Body of pancreas (tissue), 4 donors: ENCODE data around the gene SHFL. TPM values are rescaled to one million over a fixed set of nuclear protein-coding genes. Genes with fewer than 3 reads are reported as not detected.

Experiments used
- ATAC-seq: fragments of 150-250 bp; one replicate; pipeline ENCODE4 v1.9.1; 2016
- DNase-seq, 4 donors: peaks; one replicate each; pipeline ENCODE4 v3.0.0-alpha.2; 2019
- H3K27ac ChIP-seq, 4 donors: fragments of 200-600 bp; sonication (generic); 1 replicate in 3 of 4; 2 replicates in 1 of 4; pipeline versions ENCODE4 v1.5.1 to v1.6.1; 2016 to 2019; ENCODE audit warnings: mild to moderate bottlenecking in 1 of 4, mixed read lengths in 1 of 4, moderate library complexity in 1 of 4
- H3K27me3 ChIP-seq, 2 donors: fragments of 200-600 bp; sonication (generic); one replicate each; pipeline ENCODE4 v1.6.0; 2016; ENCODE audit warnings: mild to moderate bottlenecking in 1 of 2
- H3K36me3 ChIP-seq, 2 donors: fragments of 200-600 bp; sonication (generic); replicated peaks in 1 of 2; 2 replicates each; pipeline ENCODE4 v1.5.1; 2016; ENCODE audit warnings: low read depth in 2 of 2; ENCODE audit not compliant: insufficient read depth in 1 of 2
- H3K4me1 ChIP-seq: fragments of 200-600 bp; sonication (generic); one replicate; pipeline ENCODE4 v1.6.0; 2016
- H3K4me3 ChIP-seq, 2 donors: fragments of 200-600 bp; sonication (generic); 1 replicate in 1 of 2; 2 replicates in 1 of 2; pipeline ENCODE4 v1.5.1; 2016 to 2019
- H3K9me3 ChIP-seq, 3 donors: fragments of 200-600 bp; sonication (generic); 1 replicate in 2 of 3; 2 replicates in 1 of 3; pipeline ENCODE4 v1.5.1; 2016
- POLR2A ChIP-seq, 3 donors: fragments of 450-650 bp; IDR thresholded peaks; one replicate each; pipeline ENCODE4 v1.6.1; 2016; ENCODE audit warnings: antibody characterized with exemption in 3 of 3, mild to moderate bottlenecking in 2 of 3
- WGBS, 2 donors: methylation state at CpG; one replicate each; pipeline ENCODE4 v1.1.5; 2017; 5-methylcytosine and 5-hydroxymethylcytosine counted together
- intact Hi-C: fragments of 100-400 bp; cut with DNase I; formaldehyde crosslinking; loops from one replicate; pipeline ENCODE4 v1.15.1; 2023
- total RNA-seq, 2 donors: library from RNA; depleted of rRNA; stranded (reverse); fragments of >200 nt; gene quantifications; one replicate each; pipeline ENCODE4 v1.1.0, GENCODE V29; 2016
- TF ChIP-seq, protein P1 (sequence below), 7 experiments: fragments of 450-650 bp in 4 of 7; fragments of 200-600 bp in 3 of 7; sonication (generic) in 3 of 7; IDR thresholded peaks; one replicate each; pipeline ENCODE4 v1.5.1; 2016 to 2019; ENCODE audit warnings: antibody characterized with exemption in 7 of 7

The SHFL gene
- total RNA-seq, 2 donors from 2014 or later = 19.1 to 21.0 TPM

DNA sequence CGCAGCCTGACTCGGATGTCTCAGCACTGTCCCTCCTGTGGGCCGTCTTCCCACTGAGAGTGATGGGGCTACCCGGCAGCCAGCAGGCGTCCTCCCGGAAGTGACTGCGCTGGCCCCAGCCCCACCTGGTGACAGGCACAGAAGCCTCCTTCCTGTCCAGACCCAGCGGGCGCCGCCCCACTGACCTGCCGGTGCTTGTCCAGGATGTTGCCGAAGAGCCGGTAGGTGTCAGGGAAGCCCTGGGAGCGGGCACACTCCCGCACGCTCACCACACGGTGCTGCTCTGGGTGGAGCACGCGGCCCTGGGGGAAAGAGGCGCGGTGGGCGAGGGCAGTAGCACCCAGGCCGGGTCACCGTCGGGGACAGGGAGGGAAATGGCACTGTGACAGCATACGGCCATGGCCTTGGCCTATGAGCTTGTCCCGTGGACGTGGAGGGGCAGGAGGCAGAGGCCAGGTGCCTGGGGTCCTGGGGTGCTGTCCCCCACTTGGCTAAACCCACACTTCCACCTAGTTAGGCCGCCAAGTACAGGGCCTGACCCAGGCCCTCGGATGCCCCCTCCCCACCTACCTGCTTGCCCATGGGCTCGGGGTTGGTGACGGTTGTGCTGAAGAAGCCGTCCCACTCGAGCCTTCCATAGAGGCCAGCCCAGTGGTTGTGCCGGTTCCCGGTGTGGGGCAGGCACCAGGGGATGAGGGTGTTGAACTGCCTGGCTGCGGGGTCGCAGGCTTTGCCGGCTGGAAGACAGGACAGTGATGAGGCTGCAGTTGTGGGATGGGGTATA, 49.6 kb downstream of the SHFL start:
- H3K27ac ChIP-seq = no peak overlapping the region
- no peak for DNase-seq
- H3K9me3 ChIP-seq = no peaks in the 10 kb centered on the region
- no peak for ATAC-seq
- no peaks in the 10 kb centered on the region for H3K27me3 ChIP-seq
- no peaks in the 10 kb centered on the region for H3K4me1 ChIP-seq
- H3K4me3 ChIP-seq = no peak overlapping the region
- WGBS, 2 donors = 90 to 94% methylated on average over 19 to 32 of the region's 39 CpGs
- intact Hi-C loops = no loop called here
- TF ChIP-seq POLR2A (IDR thresholded peaks at IDR 0.05) = no peak
- TF ChIP-seq, protein P1, sequence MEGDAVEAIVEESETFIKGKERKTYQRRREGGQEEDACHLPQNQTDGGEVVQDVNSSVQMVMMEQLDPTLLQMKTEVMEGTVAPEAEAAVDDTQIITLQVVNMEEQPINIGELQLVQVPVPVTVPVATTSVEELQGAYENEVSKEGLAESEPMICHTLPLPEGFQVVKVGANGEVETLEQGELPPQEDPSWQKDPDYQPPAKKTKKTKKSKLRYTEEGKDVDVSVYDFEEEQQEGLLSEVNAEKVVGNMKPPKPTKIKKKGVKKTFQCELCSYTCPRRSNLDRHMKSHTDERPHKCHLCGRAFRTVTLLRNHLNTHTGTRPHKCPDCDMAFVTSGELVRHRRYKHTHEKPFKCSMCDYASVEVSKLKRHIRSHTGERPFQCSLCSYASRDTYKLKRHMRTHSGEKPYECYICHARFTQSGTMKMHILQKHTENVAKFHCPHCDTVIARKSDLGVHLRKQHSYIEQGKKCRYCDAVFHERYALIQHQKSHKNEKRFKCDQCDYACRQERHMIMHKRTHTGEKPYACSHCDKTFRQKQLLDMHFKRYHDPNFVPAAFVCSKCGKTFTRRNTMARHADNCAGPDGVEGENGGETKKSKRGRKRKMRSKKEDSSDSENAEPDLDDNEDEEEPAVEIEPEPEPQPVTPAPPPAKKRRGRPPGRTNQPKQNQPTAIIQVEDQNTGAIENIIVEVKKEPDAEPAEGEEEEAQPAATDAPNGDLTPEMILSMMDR (IDR thresholded peaks at IDR 0.05) = no peak
- H3K36me3 ChIP-seq = peaks cover 0 to 13% of the 10 kb centered on the region in 2 donors

DNA sequence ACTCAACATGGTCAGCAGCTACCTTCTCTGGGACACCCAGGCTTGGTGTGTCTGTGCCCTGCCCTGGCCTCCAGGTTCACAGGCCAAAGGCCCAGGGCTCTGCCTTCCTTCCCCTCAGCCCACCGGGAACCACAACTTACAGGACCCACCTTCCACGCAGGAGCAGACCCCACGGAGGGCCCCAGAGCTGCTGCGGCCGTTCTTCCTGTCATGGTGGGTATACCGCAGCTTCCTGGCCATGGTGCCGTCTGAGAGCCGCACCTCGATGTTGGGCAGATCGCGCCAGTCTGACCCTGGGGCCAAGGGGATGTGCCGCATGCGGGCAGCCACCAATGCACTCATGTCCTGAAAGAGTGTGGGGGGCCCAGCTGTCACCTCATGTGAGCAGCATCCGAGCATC, 50.8 kb downstream of the SHFL start:
- Histone ChIP-seq H3K27me3 (no peaks in the 10 kb centered on the region), H3K27ac (no peak overlapping the region), H3K4me1 (no peaks in the 10 kb centered on the region), H3K36me3 (peaks cover 0 to 19% of the 10 kb centered on the region in 2 donors), H3K4me3 (no peak overlapping the region), H3K9me3 (no peaks in the 10 kb centered on the region)
- 92% methylated on average over 6 to 14 of the region's 14 CpGs for WGBS, 2 donors
- DNase-seq = no peak
- TF ChIP-seq, protein P1 (IDR thresholded peaks at IDR 0.05) = no peak
- TF ChIP-seq POLR2A (IDR thresholded peaks at IDR 0.05) = no peak
- ATAC-seq = no peak
- intact Hi-C loops = no loop called here

DNA sequence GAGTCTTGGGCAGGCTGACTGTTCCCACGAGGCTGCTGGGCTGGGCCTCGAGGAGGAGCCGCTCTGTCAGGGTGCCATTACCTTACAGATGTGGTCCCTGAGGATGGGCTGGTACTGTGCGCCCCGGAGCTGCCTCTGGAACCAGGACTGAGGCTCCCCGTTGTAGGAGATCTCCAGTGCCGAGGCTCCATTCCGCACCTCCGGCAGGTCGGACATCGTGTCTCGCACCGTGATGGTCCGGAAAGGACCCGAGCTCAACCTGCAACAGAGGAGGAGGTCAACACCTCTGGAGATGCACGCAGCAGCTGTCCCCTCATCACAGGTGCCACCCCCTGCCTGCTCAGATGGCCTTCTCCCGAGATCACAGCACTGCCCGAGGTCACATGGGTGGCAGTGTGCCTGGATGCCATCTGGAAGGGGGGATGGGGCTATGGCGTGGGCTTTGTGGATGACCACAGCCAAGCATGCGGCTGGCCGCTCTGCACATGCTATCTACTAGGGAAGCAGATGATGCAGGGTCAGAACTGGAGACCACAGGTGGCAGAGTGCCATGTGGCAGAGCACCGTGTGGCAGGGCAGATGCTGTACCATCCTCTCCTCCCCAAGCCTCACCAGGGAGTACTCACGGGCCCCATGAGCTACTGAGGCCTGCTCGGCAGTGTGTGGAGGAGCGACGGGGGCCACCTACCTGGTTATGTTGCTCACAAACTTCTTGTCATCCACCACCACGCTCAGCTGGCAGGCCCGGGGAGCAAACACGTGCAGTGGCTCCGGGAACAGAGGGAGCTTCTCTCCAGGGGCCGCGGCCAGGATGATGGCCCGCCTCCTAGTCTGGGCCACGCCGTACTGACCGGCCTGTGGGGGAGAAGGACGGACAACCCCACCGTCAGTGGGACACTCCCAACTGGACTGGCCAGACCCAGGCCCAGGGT, 51.9 kb downstream of the SHFL start:
- Histone ChIP-seq H3K36me3 (peaks cover 0 to 28% of the 10 kb centered on the region in 2 donors), H3K4me3 (no peak overlapping the region), H3K27ac (no peak overlapping the region), H3K9me3 (no peaks in the 10 kb centered on the region), H3K4me1 (no peaks in the 10 kb centered on the region), H3K27me3 (no peaks in the 10 kb centered on the region)
- no peak for TF ChIP-seq POLR2A (IDR thresholded peaks at IDR 0.05)
- TF ChIP-seq, protein P1 (IDR thresholded peaks at IDR 0.05) = no peak
- DNase-seq (no peak), ATAC-seq (no peak)
- intact Hi-C loops = no loop called here
- WGBS, 2 donors = 85 to 88% methylated on average over 8 to 33 of the region's 38 CpGs

DNA sequence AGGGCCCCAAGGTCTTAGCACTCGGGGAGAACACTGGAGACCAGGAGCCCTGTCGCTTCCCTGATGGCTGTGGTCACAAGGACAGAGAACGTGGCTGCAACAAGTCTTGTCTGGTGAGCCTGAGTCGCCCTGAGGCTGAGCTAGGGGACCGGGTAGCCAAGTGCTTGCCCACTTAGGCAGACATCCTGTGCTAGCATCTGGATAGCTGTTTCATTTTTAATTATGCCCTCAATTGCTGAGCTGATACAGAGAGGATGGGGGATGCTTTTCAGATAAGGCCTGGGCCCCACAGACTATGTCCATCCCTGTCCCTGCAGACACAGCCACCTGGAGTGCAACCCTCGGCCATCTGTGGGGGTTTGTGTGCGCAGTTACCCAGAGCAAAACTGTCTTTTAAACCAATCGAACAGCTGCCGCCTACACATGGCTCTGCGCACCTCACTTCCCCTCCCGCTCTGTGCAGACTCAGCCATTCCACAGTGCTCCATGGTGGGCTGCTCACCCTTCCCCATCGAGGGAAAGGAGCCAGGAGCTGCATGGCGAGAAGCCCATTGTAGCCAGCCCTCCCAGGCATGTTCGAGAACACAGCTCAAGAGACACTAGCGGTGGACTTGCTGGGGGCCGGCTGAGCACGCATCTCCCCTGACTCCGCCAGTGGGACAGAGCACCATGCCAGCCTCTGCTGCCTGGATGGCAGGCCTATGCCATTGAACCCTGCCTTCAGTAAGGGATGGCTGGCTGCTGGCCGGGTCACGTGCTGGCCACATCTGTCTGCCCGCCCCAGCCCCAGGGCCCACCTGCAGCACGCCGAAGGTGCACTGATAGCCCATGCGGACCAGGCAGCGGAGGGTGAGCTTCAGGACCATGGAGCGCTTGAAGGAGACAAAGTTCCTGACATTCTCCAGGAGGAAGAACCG, 53.0 kb downstream of the SHFL start:
- H3K4me3 ChIP-seq = no peak overlapping the region
- no peak for DNase-seq
- H3K36me3 ChIP-seq = peaks cover 0 to 31% of the 10 kb centered on the region in 2 donors
- no peak overlapping the region for H3K27ac ChIP-seq
- no peaks in the 10 kb centered on the region for H3K9me3 ChIP-seq
- intact Hi-C loops = no loop called here
- no peaks in the 10 kb centered on the region for H3K27me3 ChIP-seq
- no peak for ATAC-seq
- no peaks in the 10 kb centered on the region for H3K4me1 ChIP-seq
- WGBS, 2 donors = 89 to 93% methylated on average over 11 to 22 of the region's 27 CpGs
- TF ChIP-seq, protein P1 (IDR thresholded peaks at IDR 0.05) = no peak
- no peak for TF ChIP-seq POLR2A (IDR thresholded peaks at IDR 0.05)
